ENCODE data around the gene GABBR2. TPM values are rescaled to one million over a fixed set of nuclear protein-coding genes. Genes with fewer than 3 reads are reported as not detected.

The GABBR2 gene
- total RNA-seq, 1 experiment from 2014 or later, result 0.23 TPM

DNA sequence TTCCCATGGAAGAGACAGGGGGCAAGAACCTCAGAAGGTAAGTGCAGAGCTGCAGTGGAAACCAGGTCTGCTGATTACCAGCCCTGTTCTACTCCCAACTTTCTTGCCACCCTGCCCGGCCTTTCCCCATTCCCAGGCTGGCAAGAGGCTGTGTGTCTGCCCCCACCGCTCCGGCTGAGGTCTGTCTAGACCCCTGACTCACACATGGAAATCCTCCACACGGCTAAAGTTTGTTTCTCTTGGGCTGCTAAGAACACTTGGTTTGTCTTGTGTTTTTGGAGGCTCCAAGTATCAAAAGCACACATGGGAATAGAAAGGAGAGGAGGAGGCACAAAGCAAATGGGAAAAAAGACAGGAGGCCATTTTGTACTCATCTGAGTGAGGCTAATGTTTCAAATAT lies 168.3 kb downstream of the GABBR2 start:
- Mint-ChIP-seq H3K4me3 (ENCODE audit: unreplicated experiment) (no peak overlapping the region), H3K36me3 (ENCODE audit: insufficient read depth, unreplicated experiment) (no peaks in the 10 kb centered on the region), H3K27me3 (ENCODE audit: insufficient read depth, unreplicated experiment) (no peaks in the 10 kb centered on the region), H3K9me3 (ENCODE audit: unreplicated experiment) (no peaks in the 10 kb centered on the region), H3K27ac (ENCODE audit: unreplicated experiment) (no peak overlapping the region), H3K4me1 (ENCODE audit: low read depth, unreplicated experiment) (no peaks in the 10 kb centered on the region)
- intact Hi-C loops (cut with micrococcal nuclease; ENCODE audit: unreplicated experiment), result no loop called here
- TF ChIP-seq, protein P1, sequence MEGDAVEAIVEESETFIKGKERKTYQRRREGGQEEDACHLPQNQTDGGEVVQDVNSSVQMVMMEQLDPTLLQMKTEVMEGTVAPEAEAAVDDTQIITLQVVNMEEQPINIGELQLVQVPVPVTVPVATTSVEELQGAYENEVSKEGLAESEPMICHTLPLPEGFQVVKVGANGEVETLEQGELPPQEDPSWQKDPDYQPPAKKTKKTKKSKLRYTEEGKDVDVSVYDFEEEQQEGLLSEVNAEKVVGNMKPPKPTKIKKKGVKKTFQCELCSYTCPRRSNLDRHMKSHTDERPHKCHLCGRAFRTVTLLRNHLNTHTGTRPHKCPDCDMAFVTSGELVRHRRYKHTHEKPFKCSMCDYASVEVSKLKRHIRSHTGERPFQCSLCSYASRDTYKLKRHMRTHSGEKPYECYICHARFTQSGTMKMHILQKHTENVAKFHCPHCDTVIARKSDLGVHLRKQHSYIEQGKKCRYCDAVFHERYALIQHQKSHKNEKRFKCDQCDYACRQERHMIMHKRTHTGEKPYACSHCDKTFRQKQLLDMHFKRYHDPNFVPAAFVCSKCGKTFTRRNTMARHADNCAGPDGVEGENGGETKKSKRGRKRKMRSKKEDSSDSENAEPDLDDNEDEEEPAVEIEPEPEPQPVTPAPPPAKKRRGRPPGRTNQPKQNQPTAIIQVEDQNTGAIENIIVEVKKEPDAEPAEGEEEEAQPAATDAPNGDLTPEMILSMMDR (IDR thresholded peaks at IDR 0.05; ENCODE audit: insufficient read depth in 1 of 2, low read depth in 1 of 2, low read length in 1 of 2, severe bottlenecking in 1 of 2, unreplicated experiment in 1 of 2), result no peak
- H3K4me1 ChIP-seq, result no peaks in the 10 kb centered on the region
- no peaks in the 10 kb centered on the region for H3K36me3 ChIP-seq (ENCODE audit: control insufficient read depth, insufficient read depth, low read length)
- POLR2A ChIA-PET, result no interaction called here
- CTCF ChIA-PET, result no interaction called here
- no TSS peak for BruUV-seq (replicated peaks)
- no peak overlapping the region for H3K4me3 ChIP-seq (ENCODE audit: low read depth, low read length)
- DNase-seq, result no peak
- H3K27me3 ChIP-seq (replicated peaks; ENCODE audit: control insufficient read depth, insufficient read depth, low read length), result no peaks in the 10 kb centered on the region; the same call in 1 of the 2 replicates
- H3K9me3 ChIP-seq, result 0 out of 2 replicates have a peak, but pooled peaks cover 4% of the 10 kb centered on the region

- no peak overlapping the region for H3K4me3 ChIP-seq (ENCODE audit: low read depth, low read length)
- TF ChIP-seq, protein P1 (IDR thresholded peaks at IDR 0.05; ENCODE audit: insufficient read depth in 1 of 2, low read depth in 1 of 2, low read length in 1 of 2, severe bottlenecking in 1 of 2, unreplicated experiment in 1 of 2), result no peak
- H3K27me3 ChIP-seq (replicated peaks; ENCODE audit: control insufficient read depth, insufficient read depth, low read length), result no peaks in the 10 kb centered on the region; the same call in 1 of the 2 replicates
- ChIA-PET POLR2A (interaction anchor here (0.7 kb wide), 1 partner anchor 10 kb away, joined by 7 read pairs; no protein-coding TSS in a partner anchor), CTCF (no interaction called here)
- H3K27ac Mint-ChIP-seq (ENCODE audit: unreplicated experiment), result no peak overlapping the region
- no peaks in the 10 kb centered on the region for H3K4me1 ChIP-seq
- no peaks in the 10 kb centered on the region for H3K27me3 Mint-ChIP-seq (ENCODE audit: insufficient read depth, unreplicated experiment)
- DNase-seq, result no peak
- H3K36me3 Mint-ChIP-seq (ENCODE audit: insufficient read depth, unreplicated experiment), result no peaks in the 10 kb centered on the region
- 0 out of 2 replicates have a peak, but pooled peaks cover 4% of the 10 kb centered on the region for H3K9me3 ChIP-seq
- no peaks in the 10 kb centered on the region for H3K4me1 Mint-ChIP-seq (ENCODE audit: low read depth, unreplicated experiment)
- intact Hi-C loops (cut with micrococcal nuclease; ENCODE audit: unreplicated experiment), result no loop called here
- H3K4me3 Mint-ChIP-seq (ENCODE audit: unreplicated experiment), result no peak overlapping the region
- BruUV-seq (replicated peaks), result no TSS peak
- H3K9me3 Mint-ChIP-seq (ENCODE audit: unreplicated experiment), result no peaks in the 10 kb centered on the region
- no peaks in the 10 kb centered on the region for H3K36me3 ChIP-seq (ENCODE audit: control insufficient read depth, insufficient read depth, low read length)
These were observed 168.8 kb downstream of the GABBR2 start for GRCh38 chr9:98539954-98540353.

DNA sequence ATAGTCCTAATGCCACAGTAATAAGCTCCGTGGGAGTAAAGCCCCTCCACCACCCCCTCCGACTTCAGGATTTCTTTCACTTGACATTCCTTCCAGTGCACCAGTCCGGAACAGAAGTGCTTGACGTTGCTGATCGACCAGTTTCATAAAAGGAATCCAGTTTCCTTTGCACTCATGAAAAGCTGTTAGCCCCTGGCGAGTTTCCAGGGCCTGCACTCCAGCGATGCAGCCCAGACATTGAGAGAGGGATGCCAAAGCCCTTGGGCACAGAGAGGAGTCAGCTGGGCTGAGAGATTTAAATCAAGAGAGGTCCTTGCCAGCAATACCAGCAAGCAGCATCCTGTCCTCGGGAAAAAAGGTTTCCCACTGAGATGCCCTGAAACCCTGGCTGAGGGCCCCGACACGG lies 170.1 kb downstream of the GABBR2 start:
- Mint-ChIP-seq H3K9me3 (ENCODE audit: unreplicated experiment) (no peaks in the 10 kb centered on the region), H3K27ac (ENCODE audit: unreplicated experiment) (no peak overlapping the region), H3K36me3 (ENCODE audit: insufficient read depth, unreplicated experiment) (no peaks in the 10 kb centered on the region), H3K27me3 (ENCODE audit: insufficient read depth, unreplicated experiment) (no peaks in the 10 kb centered on the region), H3K4me1 (ENCODE audit: low read depth, unreplicated experiment) (no peaks in the 10 kb centered on the region), H3K4me3 (ENCODE audit: unreplicated experiment) (no peak overlapping the region)
- H3K4me1 ChIP-seq, result no peaks in the 10 kb centered on the region
- no peaks in the 10 kb centered on the region for H3K36me3 ChIP-seq (ENCODE audit: control insufficient read depth, insufficient read depth, low read length)
- DNase-seq, result no peak
- ChIA-PET CTCF (no interaction called here), POLR2A (no interaction called here)
- 0 out of 2 replicates have a peak, but pooled peaks cover 4% of the 10 kb centered on the region for H3K9me3 ChIP-seq
- BruUV-seq (replicated peaks), result no TSS peak
- TF ChIP-seq, protein P1 (IDR thresholded peaks at IDR 0.05; ENCODE audit: insufficient read depth in 1 of 2, low read depth in 1 of 2, low read length in 1 of 2, severe bottlenecking in 1 of 2, unreplicated experiment in 1 of 2), result no peak
- H3K27me3 ChIP-seq (replicated peaks; ENCODE audit: control insufficient read depth, insufficient read depth, low read length), result no peaks in the 10 kb centered on the region; the same call in 1 of the 2 replicates
- no peak overlapping the region for H3K4me3 ChIP-seq (ENCODE audit: low read depth, low read length)
- intact Hi-C loops (cut with micrococcal nuclease; ENCODE audit: unreplicated experiment), result no loop called here

All from Caco-2 (cell line).